HS-27A (cell line): Measurements from ENCODE around the gene DPM3.

Source experiments
- DNase-seq: peaks from one replicate; pipeline ENCODE4 v3.0.0-alpha.2; 2012; ENCODE audit warnings: low read depth, missing footprints

DPM3 gene

DNA sequence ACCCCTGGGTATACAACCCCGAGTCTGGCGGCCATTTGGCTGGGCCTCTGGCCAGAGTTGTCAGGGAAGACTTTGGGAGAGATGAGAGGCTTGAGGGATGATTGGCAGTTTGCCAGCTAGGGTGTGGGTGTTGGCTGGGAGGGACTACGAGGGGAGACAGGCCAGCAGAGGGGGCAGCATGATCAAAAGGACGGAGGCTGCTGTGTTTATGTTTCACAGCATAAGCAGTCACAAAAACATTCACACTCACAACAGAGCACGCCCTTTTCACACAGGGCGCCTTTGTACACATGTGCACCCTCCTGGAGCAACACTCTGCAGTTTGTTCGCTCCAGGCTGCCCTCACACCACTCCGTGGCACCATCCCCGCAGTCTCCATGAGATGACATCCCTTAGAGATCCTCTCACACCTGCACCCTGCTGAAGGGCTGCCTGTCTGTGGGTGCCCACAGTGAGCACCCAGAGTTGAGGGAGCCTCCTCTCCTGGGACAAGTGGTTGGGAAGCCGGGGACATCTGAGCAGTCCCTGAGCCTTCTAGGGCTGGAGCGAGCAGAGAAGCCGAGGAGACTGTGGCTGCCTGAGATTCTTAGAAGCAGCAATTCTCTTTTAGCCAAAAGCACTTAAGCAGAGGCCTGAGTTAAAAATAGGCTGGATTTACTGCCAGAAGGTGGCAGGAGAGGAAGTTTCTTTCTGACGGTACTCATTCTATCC, 46.3 kb downstream of the DPM3 start:
- no peak for DNase-seq

DNA sequence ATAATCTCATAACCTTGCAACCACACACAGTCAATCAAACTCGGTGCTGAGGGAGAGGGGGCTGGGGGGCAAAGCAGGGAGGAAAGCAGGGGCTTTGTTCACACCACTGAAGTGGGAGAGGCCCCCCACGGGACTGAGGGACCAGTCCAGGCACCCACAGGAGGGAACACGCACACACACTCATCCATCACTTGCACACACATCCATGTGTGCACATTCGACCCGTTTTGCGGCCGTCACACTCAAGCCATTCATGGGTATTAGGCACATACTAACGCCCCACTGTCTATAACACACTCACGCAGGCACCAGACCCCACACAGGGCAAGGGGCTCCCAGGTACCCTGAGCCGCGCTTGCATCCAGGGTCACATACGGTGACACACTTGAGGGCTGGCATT, 47.7 kb downstream of the DPM3 start:
- no peak for DNase-seq

DNA sequence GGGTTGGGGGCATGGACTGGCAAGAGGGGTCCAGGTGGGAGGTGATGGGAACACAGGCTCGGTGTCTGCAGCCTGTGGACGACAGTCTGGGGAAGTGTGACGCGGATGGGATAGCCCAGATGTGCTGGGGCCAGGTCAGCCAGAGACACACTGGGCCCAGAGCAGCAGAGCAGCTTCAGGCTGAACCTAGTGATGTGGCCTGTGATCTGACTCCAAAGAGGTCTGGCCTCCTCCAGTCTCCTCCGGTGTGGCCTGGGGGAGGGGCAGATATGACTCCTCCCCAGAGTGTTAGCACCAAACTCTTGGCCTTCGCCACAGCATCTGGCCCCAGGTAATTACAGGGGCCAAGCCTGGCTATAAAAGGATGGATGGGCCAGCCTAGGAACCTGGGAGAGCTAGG, 48.2 kb downstream of the DPM3 start:
- no peak for DNase-seq

DNA sequence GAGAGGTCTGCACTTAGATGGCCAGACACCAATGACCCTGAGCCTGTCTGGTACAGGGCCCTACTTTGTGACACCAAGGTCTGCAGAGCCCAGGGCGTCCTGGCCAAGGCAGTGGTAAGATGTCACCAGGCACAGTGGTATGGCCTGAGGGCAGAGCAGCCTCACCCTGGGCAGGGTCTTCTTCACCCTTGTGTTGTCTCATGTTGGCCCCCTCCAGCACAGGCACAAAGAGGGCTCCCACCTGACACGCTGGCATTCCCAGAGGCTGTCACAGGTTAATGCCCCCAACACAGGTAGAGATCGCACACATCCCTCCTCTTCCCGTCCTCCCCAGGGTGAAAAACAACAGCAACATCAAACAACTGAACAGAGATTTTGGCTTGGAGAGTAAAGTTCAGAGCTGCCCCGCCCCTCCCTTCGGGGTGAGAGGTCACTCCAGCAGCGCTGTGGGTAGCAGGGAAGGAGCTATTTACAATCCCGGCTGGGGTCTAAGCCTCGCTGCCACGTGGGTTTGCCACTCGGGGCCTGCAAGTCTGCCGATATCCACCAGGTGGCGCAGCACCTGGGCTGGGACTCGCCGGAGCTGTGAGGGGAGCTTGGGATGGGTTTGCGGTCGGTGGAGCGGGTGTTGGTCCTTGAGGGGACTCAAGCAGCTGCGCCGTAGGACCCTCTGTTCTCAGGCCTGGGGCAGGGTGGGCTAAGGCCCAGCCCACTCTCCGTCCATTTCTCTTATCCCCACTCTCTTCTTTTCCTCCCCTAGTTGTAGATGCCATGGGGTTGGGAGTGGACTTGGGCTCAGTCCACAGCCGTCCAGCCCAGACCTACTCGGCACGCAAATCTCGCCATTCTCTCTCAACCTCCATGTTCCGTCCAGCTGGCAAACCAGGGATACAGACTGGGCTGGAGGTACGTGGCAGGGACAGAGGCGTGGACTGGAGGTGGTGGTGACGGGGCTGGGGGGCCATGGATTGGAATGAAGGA, 49.0 kb downstream of the DPM3 start:
- DNase-seq: no peak
